Spinal cord (tissue), 10 donors: ENCODE data around the gene TMC4. TPM values are rescaled to one million over a fixed set of nuclear protein-coding genes. Genes with fewer than 3 reads are reported as not detected.
A peak's percentile ranks its signal among the peaks of the same experiment; 100 is the strongest.
"Not testable (repeated sequence)": the region's sequence is repeated elsewhere in the genome, so short reads cannot be mapped to it uniquely, and the experiment has no call there.

Source experiments
- DNase-seq, 6 donors: peaks; one replicate each; pipeline versions ENCODE4 v3.0.0 to v3.0.0-alpha.2; 2013 to 2015; ENCODE audit warnings: low spot score in 6 of 6, low read depth in 4 of 6
- H3K27ac ChIP-seq: one replicate; pipeline ENCODE4 v1.5.1; 2013; ENCODE audit warnings: low read depth, low read length, control low read depth
- H3K27me3 ChIP-seq: one replicate; pipeline ENCODE4 v1.6.1; 2013; ENCODE audit warnings: low read length; ENCODE audit not compliant: control insufficient read depth, insufficient read depth
- H3K36me3 ChIP-seq: one replicate; pipeline ENCODE4 v1.6.1; 2013; ENCODE audit warnings: low read length; ENCODE audit not compliant: control insufficient read depth, insufficient read depth
- H3K4me1 ChIP-seq: one replicate; pipeline ENCODE4 v1.6.1; 2013; ENCODE audit warnings: low read length; ENCODE audit not compliant: control insufficient read depth, insufficient read depth
- H3K4me3 ChIP-seq: one replicate; pipeline ENCODE4 v1.5.1; 2013; ENCODE audit warnings: low read depth, low read length, control low read depth
- H3K9me3 ChIP-seq: one replicate; pipeline ENCODE4 v1.6.1; 2013; ENCODE audit warnings: low read length; ENCODE audit not compliant: control insufficient read depth, insufficient read depth
- WGBS: methylation state at CpG from one replicate; pipeline ENCODE4 v1.1.5; 2013; ENCODE audit warnings: missing lambda C conversion rate; ENCODE audit not compliant: insufficient coverage; 5-methylcytosine and 5-hydroxymethylcytosine counted together
- polyA plus RNA-seq, 2 donors: library from polyadenylated mRNA; unstranded; fragments of 120-200 nt; gene quantifications; one replicate each; pipeline ENCODE4 v1.2.1, GENCODE V29; 2013; ENCODE audit not compliant: insufficient read length in 2 of 2
- total RNA-seq, 2 donors: library from RNA; depleted of rRNA in 1 of 2; stranded (reverse); fragments of 120-200 nt in 1 of 2; fragments of >200 nt in 1 of 2; gene quantifications; one replicate each; pipeline versions ENCODE4 v1.2.3 to v1.2.4, GENCODE V29; 2013 to 2014
- donor health status: healthy.

TMC4 gene
- total and polyA plus RNA-seq, 4 donors: 0.50 to 4.2 (median 2.4) TPM

- no peak for DNase-seq
- Histone ChIP-seq H3K4me3 (no peak overlapping the region), H3K4me1 (peaks cover 32% of the 10 kb centered on the region), H3K27ac (no peak overlapping the region), H3K9me3 (no peaks in the 10 kb centered on the region), H3K27me3 (no peaks in the 10 kb centered on the region), H3K36me3 (peaks cover 77% of the 10 kb centered on the region)
- WGBS: 81% methylated on average over 3 of the region's 4 CpGs
These were observed 32.0 kb upstream of the TMC4 start for GRCh38 chr19:54204767-54205468.

DNA sequence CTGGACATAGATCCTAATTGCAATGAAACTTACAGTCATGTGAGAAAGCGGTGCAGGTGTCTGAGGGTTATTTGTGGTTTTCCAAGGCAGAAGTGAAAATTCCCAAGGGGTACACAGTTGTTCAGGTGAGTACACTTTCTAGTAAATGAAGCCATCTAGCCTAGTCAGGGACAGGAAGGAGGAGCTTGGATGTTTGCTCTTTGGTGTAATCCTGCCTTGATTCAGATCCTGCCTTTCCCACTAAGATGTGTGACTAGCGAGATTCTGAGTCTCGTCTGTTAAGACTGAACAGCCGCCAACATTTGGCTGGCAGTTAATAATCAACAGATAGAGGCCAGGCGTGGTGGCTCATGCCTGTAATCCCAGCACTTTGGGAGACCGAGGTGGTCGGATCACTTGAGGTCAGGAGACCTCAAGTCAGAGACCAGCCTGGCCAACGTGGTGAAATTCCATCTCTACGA, 30.2 kb upstream of the TMC4 start:
- 77% methylated on average over 7 of the region's 9 CpGs for WGBS
- H3K36me3 ChIP-seq: peaks cover 62% of the 10 kb centered on the region
- H3K4me3 ChIP-seq: no peak overlapping the region
- H3K27ac ChIP-seq: no peak overlapping the region
- no peaks in the 10 kb centered on the region for H3K27me3 ChIP-seq
- no peak for DNase-seq
- H3K4me1 ChIP-seq: peaks cover 18% of the 10 kb centered on the region
- H3K9me3 ChIP-seq: no peaks in the 10 kb centered on the region

DNA sequence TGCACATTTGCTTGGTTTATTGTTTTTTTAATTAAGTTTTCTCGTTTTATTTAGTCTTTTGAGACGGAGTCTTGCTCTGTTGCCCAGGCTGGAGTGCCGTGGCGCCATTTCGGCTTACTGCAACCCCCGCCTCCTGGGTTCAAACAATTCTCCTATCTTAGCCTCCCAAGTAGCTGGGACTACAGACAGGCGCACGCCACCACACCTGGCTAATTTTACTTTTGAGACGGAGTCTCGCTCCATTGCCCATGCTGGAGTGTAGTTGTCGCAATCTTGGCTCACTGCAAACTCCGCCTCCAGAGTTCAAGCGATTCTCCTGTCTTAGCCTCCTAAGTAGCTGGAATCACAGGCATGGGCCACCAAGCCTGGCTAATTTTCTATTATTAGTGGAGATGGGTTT, 29.0 kb upstream of the TMC4 start:
- Histone ChIP-seq H3K4me1 (peaks cover 18% of the 10 kb centered on the region), H3K9me3 (no peaks in the 10 kb centered on the region), H3K27me3 (no peaks in the 10 kb centered on the region), H3K4me3 (peak overlapping the region; percentile 65), H3K36me3 (peaks cover 50% of the 10 kb centered on the region), H3K27ac (no peak overlapping the region)
- WGBS: 82% methylated on average over 12 of the region's 13 CpGs
- no peak for DNase-seq

- Histone ChIP-seq H3K27ac (peak overlapping the region; percentile 86), H3K36me3 (peaks cover 45% of the 10 kb centered on the region), H3K27me3 (no peaks in the 10 kb centered on the region), H3K4me3 (peak overlapping the region; percentile 65), H3K4me1 (peaks cover 18% of the 10 kb centered on the region), H3K9me3 (no peaks in the 10 kb centered on the region)
- 5% methylated on average over 21 of the region's 28 CpGs for WGBS
- no peak for DNase-seq
These were observed 28.3 kb upstream of the TMC4 start for GRCh38 chr19:54201172-54201701.

GRCh38 chr19:54199401-54199800, 26.4 kb upstream of the TMC4 start:
- Histone ChIP-seq H3K36me3 (peaks cover 42% of the 10 kb centered on the region), H3K27ac (no peak overlapping the region)
- 93% methylated on average over 7 of the region's 16 CpGs for WGBS

GRCh38 chr19:54197121-54197520, 24.2 kb upstream of the TMC4 start:
- Histone ChIP-seq H3K9me3 (no peaks in the 10 kb centered on the region), H3K36me3 (peaks cover 37% of the 10 kb centered on the region), H3K27ac (no peak overlapping the region), H3K27me3 (no peaks in the 10 kb centered on the region), H3K4me3 (no peak overlapping the region), H3K4me1 (peaks cover 21% of the 10 kb centered on the region)
- 57% methylated on average over 1 of the region's 3 CpGs for WGBS
- no peak for DNase-seq

More at GRCh38 chr19:54199401-54199800, 26.4 kb upstream of the TMC4 start:
- Histone ChIP-seq H3K9me3 (no peaks in the 10 kb centered on the region), H3K4me3 (no peak overlapping the region), H3K4me1 (peaks cover 18% of the 10 kb centered on the region), H3K27me3 (no peaks in the 10 kb centered on the region)
- DNase-seq: no peak

DNA sequence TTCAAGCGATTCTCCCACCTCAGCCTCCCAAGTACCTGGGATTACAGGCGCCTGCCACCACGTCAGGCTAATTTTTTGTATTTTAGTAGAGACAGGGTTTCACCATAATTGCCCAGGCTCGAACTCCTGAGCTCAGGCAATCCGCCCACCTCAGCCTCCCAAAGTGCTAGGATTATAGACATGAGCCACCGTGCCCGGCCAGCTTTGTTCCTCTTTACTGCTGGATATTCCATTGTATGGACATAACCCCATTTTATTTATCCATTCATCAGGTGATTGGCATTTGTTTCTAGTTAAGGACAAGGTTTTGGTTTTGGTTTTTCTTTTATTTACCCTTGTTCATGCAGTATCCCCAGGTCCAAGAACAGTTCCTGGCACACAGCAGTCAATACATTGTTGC, 23.6 kb upstream of the TMC4 start:
- WGBS: 93% methylated on average over 2 of the region's 7 CpGs
- peaks cover 21% of the 10 kb centered on the region for H3K4me1 ChIP-seq
- H3K9me3 ChIP-seq: no peaks in the 10 kb centered on the region
- H3K27me3 ChIP-seq: no peaks in the 10 kb centered on the region
- DNase-seq: no peak
- no peak overlapping the region for H3K27ac ChIP-seq
- no peak overlapping the region for H3K4me3 ChIP-seq
- H3K36me3 ChIP-seq: peaks cover 38% of the 10 kb centered on the region

- H3K9me3 ChIP-seq, H3K27ac ChIP-seq, H3K4me3 ChIP-seq, DNase-seq, H3K27me3 ChIP-seq: not testable (repeated sequence)
- peaks cover 35% of the 10 kb centered on the region for H3K36me3 ChIP-seq
- peaks cover 12% of the 10 kb centered on the region for H3K4me1 ChIP-seq
- 94% methylated on average over 3 of the region's 12 CpGs for WGBS
These were observed 21.5 kb upstream of the TMC4 start for GRCh38 chr19:54194463-54194862.

GRCh38 chr19:54193011-54193410, 20.1 kb upstream of the TMC4 start:
- Histone ChIP-seq H3K27ac (no peak overlapping the region), H3K4me1 (peaks cover 22% of the 10 kb centered on the region), H3K27me3 (no peaks in the 10 kb centered on the region), H3K36me3 (peaks cover 37% of the 10 kb centered on the region), H3K9me3 (no peaks in the 10 kb centered on the region), H3K4me3 (no peak overlapping the region)
- 94% methylated on average over 7 of the region's 11 CpGs for WGBS
- no peak for DNase-seq
